NCI-H2081 (cell line): ENCODE data around the gene CLSTN1.

Experiments used
- DNase-seq, 2 experiments: peaks; one replicate each; lab custom pipeline; 2025; lab: John Stamatoyannopoulos, UW

The CLSTN1 gene

GRCh38 chr1:9730096-9730901 lies 93.5 kb downstream of the CLSTN1 start:
- DNase-seq = no peak

- no peak for DNase-seq
These were observed 94.2 kb downstream of the CLSTN1 start for GRCh38 chr1:9729523-9729922.

GRCh38 chr1:9728451-9729295 lies 95.1 kb downstream of the CLSTN1 start:
- no peak for DNase-seq

- DNase-seq = no peak
These were observed 96.7 kb downstream of the CLSTN1 start for GRCh38 chr1:9726905-9727595.

GRCh38 chr1:9726406-9726805 lies 97.4 kb downstream of the CLSTN1 start:
- no peak for DNase-seq

GRCh38 chr1:9724706-9725476 lies 98.9 kb downstream of the CLSTN1 start:
- DNase-seq = peak; percentile 31 to 54

GRCh38 chr1:9723926-9724325 lies 99.8 kb downstream of the CLSTN1 start:
- DNase-seq = no peak

- no peak for DNase-seq
These were observed 100.5 kb downstream of the CLSTN1 start for GRCh38 chr1:9723068-9723805.

- no peak for DNase-seq
These were observed 101.4 kb downstream of the CLSTN1 start for GRCh38 chr1:9722378-9722749.

- DNase-seq = peak in 1 of 2 experiments; percentile 9
These were observed 102.0 kb downstream of the CLSTN1 start for GRCh38 chr1:9721606-9722377.

GRCh38 chr1:9720785-9721605 lies 102.8 kb downstream of the CLSTN1 start:
- no peak for DNase-seq

- no peak for DNase-seq
These were observed 103.6 kb downstream of the CLSTN1 start for GRCh38 chr1:9719978-9720722.

GRCh38 chr1:9718006-9718680 lies 105.6 kb downstream of the CLSTN1 start:
- DNase-seq = no peak

- no peak for DNase-seq
These were observed 106.4 kb downstream of the CLSTN1 start for GRCh38 chr1:9717193-9718005.

- no peak for DNase-seq
These were observed 107.2 kb downstream of the CLSTN1 start for GRCh38 chr1:9716404-9717192.

- DNase-seq = no peak
These were observed 108.1 kb downstream of the CLSTN1 start for GRCh38 chr1:9715536-9716226.
